Gastrocnemius medialis (tissue), 4 donors: ENCODE results near the gene DOCK11. TPM values are rescaled to one million over a fixed set of nuclear protein-coding genes. Genes with fewer than 3 reads are reported as not detected.
"Not testable (repeated sequence)": the region's sequence is repeated elsewhere in the genome, so short reads cannot be mapped to it uniquely, and the experiment has no call there.

Experiments
- ATAC-seq, 2 donors: fragments of 150-250 bp; one replicate each; pipeline ENCODE4 v1.9.1; 2016
- DNase-seq, 2 donors: peaks; one replicate each; pipeline ENCODE4 v3.0.0-alpha.2; 2019
- H3K27ac ChIP-seq, 4 donors: fragments of 200-600 bp; sonication (generic); 1 replicate in 1 of 4; 2 replicates in 3 of 4; pipeline ENCODE4 v1.5.1; 2016 to 2018; ENCODE audit warnings: mild to moderate bottlenecking in 2 of 4, moderate library complexity in 1 of 4
- H3K27me3 ChIP-seq, 3 donors: fragments of 200-600 bp; sonication (generic) in 2 of 3; 1 replicate in 1 of 3; 2 replicates in 2 of 3; pipeline versions ENCODE4 v1.5.1 to v1.6.0; 2016 to 2019; ENCODE audit warnings: mild to moderate bottlenecking in 1 of 3, moderate library complexity in 1 of 3
- H3K36me3 ChIP-seq, 2 donors: fragments of 200-600 bp; sonication (generic) in 1 of 2; one replicate each; pipeline ENCODE4 v1.5.1; 2017 to 2018
- H3K4me1 ChIP-seq, 2 donors: fragments of 200-600 bp; sonication (generic) in 1 of 2; one replicate each; pipeline ENCODE4 v1.5.1; 2016 to 2017; ENCODE audit warnings: mild to moderate bottlenecking in 2 of 2
- H3K4me3 ChIP-seq, 4 donors: fragments of 200-600 bp; sonication (generic) in 3 of 4; 1 replicate in 1 of 4; 2 replicates in 3 of 4; pipeline ENCODE4 v1.5.1; 2016 to 2019; ENCODE audit warnings: mild to moderate bottlenecking in 2 of 4
- H3K9me3 ChIP-seq, 3 donors: fragments of 200-600 bp; sonication (generic) in 2 of 3; 1 replicate in 1 of 3; 2 replicates in 2 of 3; pipeline ENCODE4 v1.5.1; 2016 to 2019
- CTCF ChIP-seq, 5 experiments: fragments of 450-650 bp in 3 of 5; fragments of 200-600 bp in 2 of 5; sonication (generic) in 2 of 5; IDR thresholded peaks in 4 of 5; conservative IDR thresholded peaks in 1 of 5; 1 replicate in 4 of 5; 2 replicates in 1 of 5; pipeline ENCODE4 v1.5.1; 2016 to 2019; ENCODE audit warnings: antibody characterized with exemption in 5 of 5, mild to moderate bottlenecking in 3 of 5, moderate library complexity in 3 of 5
- POLR2A ChIP-seq, 2 donors: fragments of 450-650 bp; IDR thresholded peaks; one replicate each; pipeline ENCODE4 v1.6.1; 2017; ENCODE audit warnings: antibody characterized with exemption in 2 of 2, mild to moderate bottlenecking in 2 of 2, moderate library complexity in 2 of 2
- in situ Hi-C, 4 donors: fragments of 200-750 bp; cut with MboI; loops; one replicate each; pipeline versions ENCODE4 v1.15.0 to v1.8.0; 2017; ENCODE audit warnings: low sequenced_read_pairs in 4 of 4
- intact Hi-C: fragments of 100-400 bp; cut with DNase I; formaldehyde crosslinking; loops from one replicate; pipeline ENCODE4 v1.15.1; 2023; ENCODE audit warnings: low total_unique reads
- total RNA-seq, 4 donors: library from RNA; depleted of rRNA; stranded (reverse); fragments of >200 nt; gene quantifications; one replicate each; pipeline versions ENCODE4 v1.1.0 to v1.2.3, GENCODE V29; 2016

Gene DOCK11
- total RNA-seq, 4 donors from 2014 or later: 2.3 to 5.7 (median 3.2) TPM

- intact Hi-C loops: no loop called here
- in situ Hi-C loops: no loop called here
- no peak for ATAC-seq
- Histone ChIP-seq H3K4me3 (no peak overlapping the region), H3K27me3 (no peaks in the 10 kb centered on the region), H3K27ac (no peak overlapping the region), H3K36me3 (no peaks in the 10 kb centered on the region), H3K9me3 (no peaks in the 10 kb centered on the region), H3K4me1 (no peaks in the 10 kb centered on the region)
- TF ChIP-seq CTCF (IDR thresholded peaks at IDR 0.05 in 4 of 5, conservative IDR thresholded peaks at IDR 0.05 in 1 of 5): no peak
- no peak for TF ChIP-seq POLR2A (IDR thresholded peaks at IDR 0.05)
- no peak for DNase-seq
These were observed 199.0 kb downstream of the DOCK11 start for GRCh38 chrX:118694638-118695037.

DNA sequence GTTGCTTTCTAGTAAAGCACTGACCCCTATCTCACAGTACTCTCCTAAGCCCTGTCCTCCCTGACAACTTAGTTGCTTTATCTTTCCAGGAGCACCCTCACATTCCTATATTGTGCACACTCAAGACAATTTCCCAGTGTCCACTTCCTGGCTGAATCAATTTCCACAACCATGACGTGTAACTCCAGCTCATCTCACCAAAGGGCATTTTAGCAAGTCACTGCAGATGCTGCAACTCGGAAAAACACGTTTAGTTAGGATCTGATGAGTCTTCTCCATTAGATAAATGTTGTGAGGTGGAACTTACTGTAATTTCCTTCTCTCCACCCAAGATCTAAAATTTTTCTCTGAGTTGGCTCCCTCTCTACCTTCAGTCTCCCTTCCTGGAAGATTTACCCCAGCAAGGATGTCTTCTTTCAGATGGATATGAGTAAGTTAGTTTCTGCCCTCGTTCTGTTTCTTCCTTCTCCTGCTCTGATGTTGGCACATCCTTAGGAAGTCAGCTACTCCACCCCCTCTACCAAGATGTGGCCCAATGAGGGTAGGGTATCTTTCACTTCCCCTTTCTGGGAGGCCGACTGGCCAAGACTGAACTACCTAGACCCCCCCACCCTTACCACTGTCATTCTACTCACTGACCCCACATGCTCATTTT, 203.0 kb downstream of the DOCK11 start:
- intact Hi-C loops: no loop called here
- ATAC-seq: no peak
- no peak for TF ChIP-seq POLR2A (IDR thresholded peaks at IDR 0.05)
- no peak for TF ChIP-seq CTCF (IDR thresholded peaks at IDR 0.05 in 4 of 5, conservative IDR thresholded peaks at IDR 0.05 in 1 of 5)

DNA sequence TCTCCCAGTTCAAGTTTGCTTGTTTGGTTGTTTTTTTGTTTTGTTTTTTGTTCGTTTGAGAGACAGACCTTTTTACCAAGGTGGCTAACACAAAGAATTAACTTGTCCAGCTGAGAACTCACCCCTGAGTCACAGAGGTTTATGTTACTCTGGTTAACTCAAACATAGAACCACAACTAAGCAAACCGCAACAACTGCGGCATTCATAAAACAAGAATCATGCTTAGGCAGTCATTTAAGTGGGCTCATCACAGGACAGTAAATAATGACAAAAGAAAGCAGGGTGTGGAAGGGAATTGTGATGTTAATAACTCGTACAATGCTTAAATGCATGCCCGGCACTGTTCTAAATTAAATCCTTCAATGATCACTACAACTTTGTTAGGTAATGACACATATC, 207.1 kb downstream of the DOCK11 start:
- Histone ChIP-seq H3K9me3 (no peaks in the 10 kb centered on the region), H3K4me1 (no peaks in the 10 kb centered on the region), H3K27me3 (no peaks in the 10 kb centered on the region), H3K4me3 (no peak overlapping the region), H3K27ac (no peak overlapping the region), H3K36me3 (no peaks in the 10 kb centered on the region)
- TF ChIP-seq CTCF (IDR thresholded peaks at IDR 0.05 in 4 of 5, conservative IDR thresholded peaks at IDR 0.05 in 1 of 5): no peak
- no peak for TF ChIP-seq POLR2A (IDR thresholded peaks at IDR 0.05)
- ATAC-seq (no peak), DNase-seq (no peak)
- intact Hi-C loops (loop anchor here (10.0 kb wide), 1 partner anchor 58 kb away; no protein-coding TSS in a partner anchor), in situ Hi-C loops (no loop called here)

More for the DNA sequence above, 203.0 kb downstream of the DOCK11 start:
- Histone ChIP-seq H3K9me3 (no peaks in the 10 kb centered on the region), H3K27ac (no peak overlapping the region), H3K4me3 (no peak overlapping the region), H3K27me3 (no peaks in the 10 kb centered on the region), H3K36me3 (no peaks in the 10 kb centered on the region), H3K4me1 (no peaks in the 10 kb centered on the region)
- no peak for DNase-seq
- in situ Hi-C loops: no loop called here

DNA sequence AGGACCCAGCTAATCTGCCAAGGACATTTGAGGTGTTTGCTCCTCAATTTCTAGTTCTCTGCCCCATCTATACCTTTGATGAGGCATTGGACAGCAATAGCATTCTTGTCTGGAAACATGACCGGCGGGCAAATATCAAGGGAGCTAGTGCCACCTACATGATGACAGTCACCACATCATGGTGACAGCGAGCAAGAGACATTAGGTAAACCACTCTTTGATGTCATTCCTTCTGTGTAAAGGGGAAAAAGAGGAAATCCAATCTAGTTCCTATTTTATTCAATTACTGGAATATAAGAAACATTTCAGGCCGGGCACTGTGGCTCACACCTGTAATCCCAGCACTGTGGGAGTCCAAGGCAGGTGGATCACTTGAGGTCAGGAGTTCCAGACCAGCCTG, 211.1 kb downstream of the DOCK11 start:
- no peak for ATAC-seq
- in situ Hi-C loops: no loop called here
- Histone ChIP-seq H3K9me3 (no peaks in the 10 kb centered on the region), H3K27ac (no peak overlapping the region), H3K4me3 (no peak overlapping the region), H3K4me1 (no peaks in the 10 kb centered on the region), H3K36me3 (no peaks in the 10 kb centered on the region), H3K27me3 (no peaks in the 10 kb centered on the region)
- DNase-seq: no peak
- TF ChIP-seq CTCF (IDR thresholded peaks at IDR 0.05 in 4 of 5, conservative IDR thresholded peaks at IDR 0.05 in 1 of 5): no peak
- no peak for TF ChIP-seq POLR2A (IDR thresholded peaks at IDR 0.05)
- intact Hi-C loops: loop anchor here (10.0 kb wide), 1 partner anchor 62 kb away; no protein-coding TSS in a partner anchor

GRCh38 chrX:118714521-118714920, 218.9 kb downstream of the DOCK11 start:
- TF ChIP-seq CTCF (IDR thresholded peaks at IDR 0.05 in 4 of 5, conservative IDR thresholded peaks at IDR 0.05 in 1 of 5) (no peak), POLR2A (IDR thresholded peaks at IDR 0.05) (no peak)
- Histone ChIP-seq H3K36me3 (no peaks in the 10 kb centered on the region), H3K27ac (no peak overlapping the region), H3K4me3 (no peak overlapping the region), H3K9me3 (no peaks in the 10 kb centered on the region), H3K27me3 (no peaks in the 10 kb centered on the region), H3K4me1 (no peaks in the 10 kb centered on the region)
- intact Hi-C loops: no loop called here
- in situ Hi-C loops: no loop called here
- ATAC-seq: no peak
- no peak for DNase-seq

GRCh38 chrX:118715917-118716316, 220.3 kb downstream of the DOCK11 start:
- H3K27me3 ChIP-seq, ATAC-seq, H3K4me1 ChIP-seq, in situ Hi-C loops, intact Hi-C loops, H3K9me3 ChIP-seq, H3K27ac ChIP-seq, H3K36me3 ChIP-seq, DNase-seq, H3K4me3 ChIP-seq: not testable (repeated sequence)

DNA sequence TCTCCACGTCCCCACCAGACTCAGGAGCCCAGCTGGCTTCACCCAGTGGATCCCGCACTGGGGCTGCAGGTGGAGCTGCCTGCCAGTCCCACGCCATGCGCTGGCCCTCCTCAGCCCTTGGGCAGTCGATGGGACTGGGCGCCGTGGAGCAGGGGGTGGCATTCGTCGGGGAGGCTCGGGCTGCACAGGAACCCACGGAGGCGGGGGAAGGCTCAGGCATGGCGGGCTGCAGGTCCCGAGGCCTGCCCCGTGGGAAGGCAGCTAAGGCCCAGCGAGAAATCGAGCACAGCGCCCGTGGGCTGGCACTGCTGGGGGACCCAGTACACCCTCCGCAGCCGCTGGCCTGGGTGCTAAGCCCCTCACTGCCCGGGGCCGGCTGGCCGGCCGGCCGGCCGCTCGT, 221.2 kb downstream of the DOCK11 start:
- ATAC-seq, H3K27me3 ChIP-seq, in situ Hi-C loops, H3K4me3 ChIP-seq, H3K4me1 ChIP-seq, H3K9me3 ChIP-seq, intact Hi-C loops, H3K36me3 ChIP-seq, DNase-seq, H3K27ac ChIP-seq: not testable (repeated sequence)
